ENCODE data around the gene MPDU1. TPM values are rescaled to one million over a fixed set of nuclear protein-coding genes. Genes with fewer than 3 reads are reported as not detected.

MPDU1 gene
- total and polyA plus RNA-seq, 2 of the 13 experiments (the other 11 are each of a cell fraction or from before 2014, with no cell fraction given), result 112 to 167 TPM

GRCh38 chr17:7613769-7614424 lies 30.2 kb downstream of the MPDU1 start (continued):
- TF ChIP-seq HMGXB4 (CRISPR knock-in tag; IDR thresholded peaks at IDR 0.05; ENCODE audit: borderline replicate concordance in 1 of 2, low read depth in 1 of 2) (0 out of 4 replicates have a peak, but pooled peaks have one; percentile 16 to 51), REPIN1 (CRISPR knock-in tag; IDR thresholded peaks at IDR 0.05; ENCODE audit: borderline replicate concordance, low read depth) (no peak), ZMYM4 (CRISPR knock-in tag; IDR thresholded peaks at IDR 0.05) (no peak), FOXO4 (CRISPR knock-in tag; conservative IDR thresholded peaks at IDR 0.05) (no peak), ZMYM2 (CRISPR knock-in tag; IDR thresholded peaks at IDR 0.05) (no peak), SMC3 (IDR thresholded peaks at IDR 0.05; ENCODE audit: low read length) (no peak), CBX5 (CRISPR knock-in tag; IDR thresholded peaks at IDR 0.05; ENCODE audit: borderline replicate concordance) (no peak), ZNF225 (CRISPR knock-in tag; IDR thresholded peaks at IDR 0.05) (0 out of 2 replicates have a peak, but pooled peaks have one; percentile 29), ZEB1 (IDR thresholded peaks at IDR 0.05; ENCODE audit: insufficient replicate concordance, low read depth) (no peak), RAD21 (CRISPR knock-in tag; IDR thresholded peaks at IDR 0.05) (no peak), CTCF (CRISPR knock-in tag; IDR thresholded peaks at IDR 0.05) (peak; percentile 49), ZNF766 (CRISPR knock-in tag; IDR thresholded peaks at IDR 0.05; ENCODE audit: borderline replicate concordance) (no peak), KDM2A (CRISPR knock-in tag; IDR thresholded peaks at IDR 0.05; ENCODE audit: borderline replicate concordance, low read depth) (0 out of 2 replicates have a peak, but pooled peaks have one; percentile 8), ZHX1 (CRISPR knock-in tag; IDR thresholded peaks at IDR 0.05; ENCODE audit: low read depth) (no peak), KLF9 (CRISPR knock-in tag; IDR thresholded peaks at IDR 0.05; ENCODE audit: low read depth) (no peak), ZNF563 (CRISPR knock-in tag; IDR thresholded peaks at IDR 0.05) (no peak), ZNF784 (CRISPR knock-in tag; IDR thresholded peaks at IDR 0.05; ENCODE audit: borderline replicate concordance) (no peak), KAT2B (IDR thresholded peaks at IDR 0.05; ENCODE audit: borderline replicate concordance, low read depth, low read length) (no peak), MLLT10 (CRISPR knock-in tag; IDR thresholded peaks at IDR 0.05) (no peak), ZNF839 (CRISPR knock-in tag; IDR thresholded peaks at IDR 0.05; ENCODE audit: borderline replicate concordance) (no peak), SALL1 (CRISPR knock-in tag; IDR thresholded peaks at IDR 0.05) (peak; percentile 11; the same call in 1 of the 2 replicates)

All from HepG2 (cell line).